LNCAP (cell line): ENCODE results near the gene CCDC150.

ENCODE experiments used
- TF ChIP-seq, protein P1 (sequence below): fragments of 450-650 bp; IDR thresholded peaks from 2 replicates; pipeline ENCODE4 v1.5.1; 2017; ENCODE audit warnings: mild to moderate bottlenecking

CCDC150 gene

DNA sequence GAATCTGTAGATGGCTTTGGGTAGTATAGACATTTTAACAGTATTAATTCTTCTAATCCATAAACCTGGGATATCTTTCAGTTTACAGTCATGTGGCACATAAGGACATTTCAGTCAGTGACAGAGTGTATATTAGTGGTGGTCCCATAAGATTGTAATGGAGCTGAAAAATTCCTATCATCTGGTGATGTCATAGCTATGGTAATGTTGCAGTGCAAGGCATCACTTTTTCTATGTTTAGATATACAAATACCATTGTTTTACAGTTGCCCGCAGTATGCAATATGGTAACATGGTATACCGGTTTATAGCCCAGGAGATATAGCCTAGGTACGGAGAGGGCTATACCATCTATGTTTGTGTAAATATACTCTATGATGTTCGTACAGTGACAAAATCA, 9.7 kb downstream of the CCDC150 start:
- TF ChIP-seq, protein P1, sequence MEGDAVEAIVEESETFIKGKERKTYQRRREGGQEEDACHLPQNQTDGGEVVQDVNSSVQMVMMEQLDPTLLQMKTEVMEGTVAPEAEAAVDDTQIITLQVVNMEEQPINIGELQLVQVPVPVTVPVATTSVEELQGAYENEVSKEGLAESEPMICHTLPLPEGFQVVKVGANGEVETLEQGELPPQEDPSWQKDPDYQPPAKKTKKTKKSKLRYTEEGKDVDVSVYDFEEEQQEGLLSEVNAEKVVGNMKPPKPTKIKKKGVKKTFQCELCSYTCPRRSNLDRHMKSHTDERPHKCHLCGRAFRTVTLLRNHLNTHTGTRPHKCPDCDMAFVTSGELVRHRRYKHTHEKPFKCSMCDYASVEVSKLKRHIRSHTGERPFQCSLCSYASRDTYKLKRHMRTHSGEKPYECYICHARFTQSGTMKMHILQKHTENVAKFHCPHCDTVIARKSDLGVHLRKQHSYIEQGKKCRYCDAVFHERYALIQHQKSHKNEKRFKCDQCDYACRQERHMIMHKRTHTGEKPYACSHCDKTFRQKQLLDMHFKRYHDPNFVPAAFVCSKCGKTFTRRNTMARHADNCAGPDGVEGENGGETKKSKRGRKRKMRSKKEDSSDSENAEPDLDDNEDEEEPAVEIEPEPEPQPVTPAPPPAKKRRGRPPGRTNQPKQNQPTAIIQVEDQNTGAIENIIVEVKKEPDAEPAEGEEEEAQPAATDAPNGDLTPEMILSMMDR = no peak

DNA sequence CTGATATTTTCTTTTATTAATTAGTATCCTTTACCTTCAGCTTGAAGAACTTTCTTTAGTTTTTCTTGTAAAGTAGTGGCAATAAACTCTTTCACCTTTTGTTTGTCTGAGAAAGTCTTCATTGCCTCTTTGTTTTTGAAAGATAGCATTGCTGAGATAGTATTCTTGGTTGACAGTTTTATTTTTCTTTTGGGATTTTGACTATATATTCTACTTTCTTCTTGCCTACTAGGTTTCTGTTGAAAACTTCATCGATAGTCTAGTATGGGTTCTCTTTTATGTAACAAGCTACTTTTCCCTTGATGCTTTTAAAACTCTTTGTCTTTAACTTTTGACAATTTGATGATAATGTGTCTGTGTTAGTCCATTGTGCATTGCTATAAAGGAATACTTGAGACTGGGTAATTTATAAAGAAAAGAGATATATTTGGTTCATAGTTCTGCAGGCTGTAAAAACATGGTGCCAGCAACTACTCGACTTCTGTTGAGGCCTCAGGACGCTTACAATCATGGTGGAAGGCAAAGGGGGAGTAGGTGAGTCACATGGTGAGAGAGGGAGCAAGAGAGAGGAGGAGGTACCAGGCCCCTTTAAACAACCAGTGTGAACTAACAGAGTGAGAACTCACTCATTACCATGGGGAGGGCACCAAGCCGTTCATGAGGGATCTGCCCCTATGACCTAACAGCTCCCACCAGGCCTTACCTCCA, 12.0 kb downstream of the CCDC150 start:
- TF ChIP-seq, protein P1 = no peak

DNA sequence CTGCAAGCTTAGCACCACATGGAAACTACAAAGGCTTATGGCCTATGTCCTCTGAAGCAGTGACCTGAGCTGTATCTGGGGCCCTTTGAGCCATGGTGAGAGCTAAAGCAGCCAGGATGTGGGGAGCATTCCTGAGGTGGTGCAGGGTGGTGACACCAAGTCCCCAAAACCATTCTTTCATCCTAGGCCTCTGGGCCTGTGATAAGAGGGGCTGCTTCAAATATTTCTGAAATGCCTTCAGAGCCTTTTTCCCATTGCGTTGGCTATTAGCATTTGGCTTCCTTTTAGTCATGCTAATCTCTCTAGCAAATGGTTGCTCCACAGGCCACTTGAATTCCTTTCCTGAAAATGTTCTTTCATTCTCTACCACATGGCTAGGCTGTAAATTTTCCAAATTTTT, 13.4 kb downstream of the CCDC150 start:
- TF ChIP-seq, protein P1 = no peak

DNA sequence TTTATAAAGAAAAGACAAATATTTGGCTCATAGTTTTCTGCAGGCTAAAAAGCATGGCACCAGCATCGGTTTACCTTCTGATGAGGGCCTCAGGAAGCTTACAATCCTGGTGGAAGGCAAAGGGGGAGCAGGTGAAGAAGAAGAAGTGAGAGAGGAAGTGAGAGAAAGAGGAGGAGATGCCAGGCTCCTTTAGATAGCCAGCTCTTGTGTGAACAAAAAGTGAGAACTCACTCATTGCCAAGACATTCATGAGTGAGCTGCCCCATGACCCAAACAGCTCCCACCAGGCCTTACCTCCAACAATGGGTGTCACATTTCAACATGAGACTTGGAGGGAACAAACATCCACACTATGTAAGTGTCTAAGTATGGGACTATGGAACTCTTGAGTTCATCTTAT, 14.3 kb downstream of the CCDC150 start:
- TF ChIP-seq, protein P1 = no peak

DNA sequence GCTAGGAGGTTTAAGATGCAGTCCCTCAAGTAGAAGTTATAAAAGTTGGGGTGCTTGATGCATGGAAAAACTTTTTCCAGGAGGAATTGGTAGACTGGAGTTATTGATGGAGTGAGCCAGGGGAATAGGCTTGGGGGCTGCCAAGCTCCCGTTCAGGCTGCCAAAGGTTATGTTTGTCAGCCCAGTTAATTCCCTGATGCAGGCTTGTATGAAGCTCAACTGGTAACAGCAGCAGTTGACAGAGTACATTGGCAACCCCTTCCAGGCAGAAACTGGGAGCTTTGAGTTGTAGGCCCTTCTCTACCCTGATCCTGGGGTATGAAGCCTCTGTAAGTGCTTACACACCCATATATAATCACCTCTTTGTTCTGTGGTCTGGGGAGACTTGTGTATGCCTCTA, 16.2 kb downstream of the CCDC150 start:
- TF ChIP-seq, protein P1 = no peak

DNA sequence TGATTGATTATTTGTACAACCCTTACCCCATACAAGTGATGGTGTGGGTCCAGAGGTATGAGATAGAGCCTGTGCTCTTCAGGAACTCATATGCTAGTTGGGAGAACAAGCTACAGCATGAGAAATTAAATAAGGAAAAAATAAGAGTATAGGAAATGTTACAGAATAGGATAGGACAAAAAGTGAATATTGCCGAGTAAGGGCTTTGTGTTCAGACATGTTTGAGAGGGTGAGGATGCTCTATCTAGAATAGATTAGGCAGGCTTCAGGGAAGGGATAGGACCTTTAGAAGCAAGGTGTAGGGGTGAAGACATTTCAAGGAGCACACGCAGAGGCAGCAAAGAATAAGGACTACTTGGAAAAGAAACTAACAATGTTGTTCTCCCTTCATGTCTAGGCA, 17.8 kb downstream of the CCDC150 start:
- TF ChIP-seq, protein P1 = no peak

DNA sequence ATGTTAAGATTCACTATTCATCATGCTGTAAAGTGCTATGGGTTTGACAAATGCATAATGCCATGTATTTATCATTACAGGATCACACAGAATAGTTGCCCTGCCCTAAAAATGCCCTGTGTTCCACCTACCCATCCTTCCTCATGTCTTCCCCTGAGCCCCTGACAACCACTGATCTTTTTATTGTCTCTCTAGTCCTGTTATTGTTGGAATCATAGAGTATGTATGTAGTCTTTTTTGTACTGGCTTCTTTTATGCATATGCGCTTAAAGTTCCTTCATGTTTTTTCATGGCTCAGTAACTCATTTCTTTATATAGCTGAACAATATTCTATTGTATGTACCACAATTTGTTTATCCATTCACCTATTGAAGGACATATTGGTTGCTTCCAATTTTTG, 20.3 kb downstream of the CCDC150 start:
- TF ChIP-seq, protein P1 = no peak

DNA sequence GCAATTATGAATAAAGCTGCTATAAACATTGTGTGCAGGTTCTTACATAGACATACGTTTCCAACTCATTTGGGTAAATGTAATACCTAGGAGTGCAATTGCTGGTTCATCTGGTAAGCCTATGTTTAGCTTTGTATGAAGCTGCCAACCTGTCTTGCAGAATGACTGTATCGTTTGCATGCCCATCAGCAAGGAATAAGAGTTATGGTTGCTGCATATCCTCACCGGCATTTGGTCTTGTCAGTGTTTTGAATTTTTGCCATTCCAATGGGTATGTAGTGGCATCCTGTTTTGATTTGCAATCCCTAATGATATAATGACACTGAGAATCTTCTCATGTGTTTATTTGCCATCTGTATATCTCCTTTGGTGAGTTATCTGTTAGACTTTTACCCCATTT, 20.7 kb downstream of the CCDC150 start:
- TF ChIP-seq, protein P1 = no peak
